H1 (cell line): ENCODE measurements around the gene MYO9B. TPM values are rescaled to one million over a fixed set of nuclear protein-coding genes. Genes with fewer than 3 reads are reported as not detected.

Experiments
- CTCF ChIA-PET: fragments of 300-600 bp; sonication (Branson Sonifier 250); formaldehyde crosslinking; loops from one replicate; lab custom pipeline; 2021; ENCODE audit not compliant: partially characterized antibody; lab: Charles Lee
- POLR2A ChIA-PET: fragments of 300-600 bp; sonication (Branson Sonifier 250); formaldehyde crosslinking; loops from one replicate; lab custom pipeline; 2021; ENCODE audit warnings: inconsistent platforms; ENCODE audit not compliant: partially characterized antibody; lab: Charles Lee
- DNase-seq, 2 experiments: peaks; one replicate each; pipeline versions ENCODE4 v3.0.0 to v3.0.0-alpha.2; 2010 to 2022; ENCODE audit warnings: low spot score in 2 of 2, low read depth in 1 of 2, mixed read lengths in 1 of 2
- FAIRE-seq: peaks from 2 replicates; lab custom pipeline; 2011; peaks lifted over from hg19 to GRCh38; lab: Jason Lieb, UNC
- H2AFZ ChIP-seq: 2 replicates; pipeline ENCODE4 v1.8.1; 2012; ENCODE audit warnings: low read length, inconsistent platforms
- H2AK5ac ChIP-seq: 2 replicates; pipeline ENCODE4 v1.6.1; 2013; ENCODE audit warnings: low read depth, low read length
- H2BK120ac ChIP-seq: replicated peaks from 2 replicates; pipeline ENCODE3; 2013; ENCODE audit warnings: low read depth, low read length, inconsistent platforms
- H2BK12ac ChIP-seq: 2 replicates; pipeline ENCODE4 v1.6.1; 2013; ENCODE audit warnings: low read depth, low read length
- H2BK15ac ChIP-seq: 2 replicates; pipeline ENCODE4 v1.6.1; 2013; ENCODE audit warnings: low read length
- H2BK20ac ChIP-seq: 2 replicates; pipeline ENCODE4 v1.6.1; 2013; ENCODE audit warnings: low read length
- H2BK5ac ChIP-seq: 2 replicates; pipeline ENCODE4 v1.6.1; 2013; ENCODE audit warnings: low read depth, low read length
- H3K14ac ChIP-seq: 2 replicates; pipeline ENCODE4 v1.6.1; 2013; ENCODE audit warnings: inconsistent platforms; ENCODE audit not compliant: insufficient read length
- H3K18ac ChIP-seq: 2 replicates; pipeline ENCODE4 v1.6.1; 2013; ENCODE audit warnings: low read length; ENCODE audit errors: extremely low read depth
- H3K23ac ChIP-seq: 2 replicates; pipeline ENCODE4 v1.6.1; 2013; ENCODE audit warnings: inconsistent platforms; ENCODE audit not compliant: insufficient read length
- H3K23me2 ChIP-seq: 2 replicates; pipeline ENCODE4 v1.6.1; 2013; ENCODE audit warnings: low read depth, low read length
- H3K27ac ChIP-seq: 2 replicates; pipeline ENCODE4 v1.6.1; 2011; ENCODE audit warnings: low read depth, low read length, inconsistent platforms
- H3K27me3 ChIP-seq, 4 experiments: replicated peaks in 1 of 4; 1 replicate in 1 of 4; 2 replicates in 3 of 4; pipeline versions ENCODE4 v1.6.1 to v1.8.1; 2011 to 2013; ENCODE audit warnings: low read length in 3 of 4, mild to moderate bottlenecking in 3 of 4, inconsistent platforms in 2 of 4, mixed read lengths in 2 of 4, moderate library complexity in 1 of 4; ENCODE audit not compliant: control insufficient read depth in 3 of 4, insufficient read depth in 3 of 4; ENCODE audit errors: extremely low read depth in 1 of 4
- H3K36me3 ChIP-seq, 4 experiments: 2 replicates each; pipeline versions ENCODE4 v1.6.1 to v1.8.1; 2011 to 2013; ENCODE audit warnings: mild to moderate bottlenecking in 4 of 4, low read length in 3 of 4, moderate library complexity in 2 of 4, control low read depth in 1 of 4, inconsistent platforms in 1 of 4; ENCODE audit not compliant: insufficient read depth in 4 of 4, control insufficient read depth in 2 of 4
- H3K4ac ChIP-seq: replicated peaks from 2 replicates; pipeline ENCODE3; 2013; ENCODE audit warnings: low read length, low read depth, mixed read lengths, inconsistent platforms; ENCODE audit not compliant: insufficient read length
- H3K4me1 ChIP-seq, 4 experiments: replicated peaks in 1 of 4; 1 replicate in 1 of 4; 2 replicates in 3 of 4; pipeline versions ENCODE4 v1.6.1 to v1.8.1; 2011 to 2013; ENCODE audit warnings: low read length in 3 of 4, inconsistent platforms in 2 of 4, mixed read lengths in 1 of 4; ENCODE audit not compliant: insufficient read depth in 4 of 4, control insufficient read depth in 3 of 4
- H3K4me2 ChIP-seq, 2 experiments: 2 replicates each; pipeline versions ENCODE4 v1.6.1 to v1.8.1; 2011 to 2013; ENCODE audit warnings: low read depth in 2 of 2, low read length in 2 of 2, control low read depth in 1 of 2, inconsistent platforms in 1 of 2, mild to moderate bottlenecking in 1 of 2; ENCODE audit not compliant: insufficient read depth in 1 of 2
- H3K4me3 ChIP-seq, 4 experiments: fragments of 200-600, 300-600 bp in 1 of 4; sonication (generic), shearing (Covaris generic), sonication (Bioruptor Twin) in 1 of 4; 2 replicates each; pipeline versions ENCODE4 v1.5.1 to v1.8.1; 2011 to 2016; ENCODE audit warnings: low read length in 4 of 4, low read depth in 3 of 4, control low read depth in 2 of 4, inconsistent platforms in 2 of 4, mild to moderate bottlenecking in 2 of 4, mixed read lengths in 1 of 4, moderate library complexity in 1 of 4; ENCODE audit not compliant: insufficient read depth in 2 of 4; ENCODE audit errors: extremely low read depth in 1 of 4
- H3K56ac ChIP-seq: replicated peaks from 2 replicates; pipeline ENCODE3; 2013; ENCODE audit warnings: low read depth, mild to moderate bottlenecking, mixed read lengths, low read length, inconsistent platforms; ENCODE audit not compliant: insufficient read length
- H3K79me1 ChIP-seq: 2 replicates; pipeline ENCODE4 v1.6.1; 2013; ENCODE audit warnings: low read depth, low read length, control low read depth
- H3K79me2 ChIP-seq, 2 experiments: 2 replicates each; pipeline versions ENCODE4 v1.6.1 to v1.8.1; 2012 to 2013; ENCODE audit warnings: low read length in 2 of 2, mild to moderate bottlenecking in 2 of 2, inconsistent platforms in 1 of 2; ENCODE audit not compliant: insufficient read depth in 2 of 2, control insufficient read depth in 1 of 2
- H3K9ac ChIP-seq, 4 experiments: replicated peaks in 1 of 4; 1 replicate in 1 of 4; 2 replicates in 3 of 4; pipeline versions ENCODE4 v1.6.1 to v1.8.1; 2011 to 2013; ENCODE audit warnings: low read depth in 3 of 4, low read length in 3 of 4, control low read depth in 2 of 4, mild to moderate bottlenecking in 2 of 4, moderate library complexity in 2 of 4, inconsistent platforms in 1 of 4; ENCODE audit errors: extremely low read depth in 1 of 4
- H3K9me3 ChIP-seq, 2 experiments: 2 replicates each; pipeline versions ENCODE4 v1.6.1 to v1.8.1; 2012 to 2013; ENCODE audit warnings: mild to moderate bottlenecking in 2 of 2, moderate library complexity in 2 of 2, control low read depth in 1 of 2, inconsistent platforms in 1 of 2, low read depth in 1 of 2, low read length in 1 of 2, mixed read lengths in 1 of 2; ENCODE audit not compliant: insufficient read depth in 2 of 2
- H4K20me1 ChIP-seq, 2 experiments: replicated peaks in 1 of 2; 2 replicates each; pipeline versions ENCODE3 to v1.8.1; 2011 to 2013; ENCODE audit warnings: inconsistent platforms in 2 of 2, low read length in 2 of 2, mild to moderate bottlenecking in 1 of 2; ENCODE audit not compliant: insufficient read depth in 2 of 2, control insufficient read depth in 1 of 2
- H4K5ac ChIP-seq: 2 replicates; pipeline ENCODE4 v1.6.1; 2013; ENCODE audit warnings: low read length, low read depth, mixed read lengths, inconsistent platforms; ENCODE audit not compliant: insufficient read length
- H4K8ac ChIP-seq: 2 replicates; pipeline ENCODE4 v1.8.0; 2013; ENCODE audit warnings: mild to moderate bottlenecking, moderate library complexity, low read length, inconsistent platforms; ENCODE audit not compliant: insufficient read depth; ENCODE audit errors: extremely low read depth
- H4K91ac ChIP-seq: replicated peaks from 2 replicates; pipeline ENCODE3; 2013; ENCODE audit warnings: low read length, mixed read lengths, inconsistent platforms; ENCODE audit not compliant: insufficient read length
- HDAC6 ChIP-seq: IDR thresholded peaks from one replicate; pipeline ENCODE4 v1.7.1; 2012; ENCODE audit warnings: low read depth, mild to moderate bottlenecking, inconsistent platforms, low read length, moderate library complexity
- TAF7 ChIP-seq: optimal IDR thresholded peaks from 2 replicates; pipeline ENCODE3; 2011; ENCODE audit warnings: low read depth, mild to moderate bottlenecking, inconsistent platforms, low read length, moderate library complexity, borderline replicate concordance
- WGBS, 2 experiments: shearing (Covaris generic) in 1 of 2; methylation state at CpG; one replicate each; pipeline versions ENCODE4 v1.1.6 to v1.1.7; 2013 to 2015; ENCODE audit warnings: low lambda C conversion rate in 2 of 2, mixed read lengths in 2 of 2, inconsistent platforms in 1 of 2, low coverage in 1 of 2, missing lambda C conversion rate in 1 of 2; ENCODE audit not compliant: insufficient replicate concordance in 2 of 2, insufficient coverage in 1 of 2, insufficient read length in 1 of 2; ENCODE audit errors: extremely low coverage in 1 of 2, missing lambda C conversion rate in 1 of 2; 5-methylcytosine and 5-hydroxymethylcytosine counted together
- polyA plus RNA-seq, 7 experiments: library from polyadenylated mRNA; depleted of rRNA in 3 of 7; stranded (reverse) in 5 of 7; unstranded in 2 of 7; fragments of >200 nt in 5 of 7; fragments of 200-250 nt in 2 of 7; gene quantifications; 1 replicate in 5 of 7; 2 replicates in 1 of 7; 4 replicates in 1 of 7; pipeline versions ENCODE4 v1.2.1 to v1.2.3, GENCODE V29; 2011 to 2013; ENCODE audit warnings: missing spikeins in 2 of 7, mixed read lengths in 2 of 7
- total RNA-seq: library from RNA; stranded (reverse); fragmentation: NEBNext Ultra II Directional; extraction: Animal tissue kit (Norgen Biotek cat#: 25700); gene quantifications from 2 replicates; pipeline ENCODE4 v1.2.1, GENCODE V29; 2021

Gene MYO9B
- total and polyA plus RNA-seq, 2 of the 8 experiments (the other 6 are each of a cell fraction or from before 2014, with no cell fraction given) = 27.6 to 77.1 TPM

GRCh38 chr19:17045907-17046502, 29.6 kb upstream of the MYO9B start:
- Histone ChIP-seq H3K36me3 (peaks cover 5 to 18% (median 12%) of the 10 kb centered on the region in 4 experiments; a peak in 6 of 8 replicates), H3K23me2 (no peaks in the 10 kb centered on the region), H3K56ac (no peak overlapping the region), H4K91ac (no peak overlapping the region), H3K4me3 (no peak overlapping the region), H4K5ac (no peak overlapping the region), H2AK5ac (no peak overlapping the region), H2BK15ac (no peak overlapping the region), H3K9me3 (no peaks in the 10 kb centered on the region), H3K9ac (no peak overlapping the region), H3K4me2 (no peak overlapping the region), H3K4ac (no peak overlapping the region), H2BK120ac (no peak overlapping the region), H2BK20ac (no peak overlapping the region), H3K14ac (no peak overlapping the region), H4K8ac (no peak overlapping the region), H3K27me3 (no peaks in the 10 kb centered on the region), H2BK5ac (no peak overlapping the region), H3K23ac (no peak overlapping the region), H3K79me1 (no peaks in the 10 kb centered on the region), H2AFZ (no peak overlapping the region), H4K20me1 (peaks cover 0 to 2% of the 10 kb centered on the region in 2 experiments), H3K79me2 (no peaks in the 10 kb centered on the region), H3K4me1 (no peaks in the 10 kb centered on the region), H3K27ac (no peak overlapping the region), H2BK12ac (no peak overlapping the region), H3K18ac (no peak overlapping the region)
- no peak for TF ChIP-seq HDAC6
- no peak for TF ChIP-seq TAF7
- POLR2A ChIA-PET = interaction anchor here (0.6 kb wide), 1 partner anchor 18 kb away, joined by 3 read pairs; no protein-coding TSS in a partner anchor
- FAIRE-seq (no peak), DNase-seq (no peak)
- 86% methylated on average over 4 of the region's 5 CpGs; no CpG with 5 or more reads in 1 of the 2 experiments for WGBS, 2 experiments
- CTCF ChIA-PET = no interaction called here
